A673 (cell line): ENCODE data around the gene GET3. TPM values are rescaled to one million over a fixed set of nuclear protein-coding genes. Genes with fewer than 3 reads are reported as not detected.

Experiments
- BruUV-seq: library from RNA; stranded (reverse); fragments of 400-500 nt; replicated peaks from 2 replicates; lab custom pipeline; 2021; lab: Mats Ljungman, UMichigan
- CTCF ChIA-PET: fragments of 300-600 bp; sonication (Branson Sonifier 250); formaldehyde crosslinking; loops from one replicate; lab custom pipeline; 2022; ENCODE audit warnings: antibody characterized with exemption; lab: Charles Lee
- POLR2A ChIA-PET: fragments of 300-600 bp; sonication (Branson Sonifier 250); formaldehyde crosslinking; loops from one replicate; lab custom pipeline; 2022; ENCODE audit warnings: antibody characterized with exemption; ENCODE audit not compliant: low non-redundant PET; lab: Charles Lee
- DNase-seq: peaks from one replicate; pipeline ENCODE4 v3.0.0-alpha.2; 2015; ENCODE audit warnings: low spot score
- H3K27ac ChIP-seq: fragments of 200-600 bp; sonication (generic); 2 replicates; pipeline ENCODE4 v1.5.1; 2016; ENCODE audit warnings: mixed run types, low read depth, mild to moderate bottlenecking, mixed read lengths, antibody characterized with exemption, low read length; ENCODE audit not compliant: poor library complexity, severe bottlenecking
- H3K27me3 ChIP-seq: fragments of 200-600 bp; sonication (generic); replicated peaks from 2 replicates; pipeline ENCODE4 v1.6.1; 2017; ENCODE audit warnings: mixed run types, low read depth, mild to moderate bottlenecking, mixed read lengths, antibody characterized with exemption, low read length; ENCODE audit not compliant: insufficient read depth, poor library complexity
- H3K36me3 ChIP-seq: fragments of 200-600 bp; sonication (generic); 2 replicates; pipeline ENCODE4 v1.6.1; 2016; ENCODE audit warnings: mixed run types, mild to moderate bottlenecking, mixed read lengths, antibody characterized with exemption, low read length; ENCODE audit not compliant: insufficient read depth, poor library complexity, severe bottlenecking
- H3K4me1 ChIP-seq: fragments of 200-600 bp; sonication (generic); 2 replicates; pipeline ENCODE4 v1.6.1; 2017; ENCODE audit warnings: mixed run types, mild to moderate bottlenecking, mixed read lengths, antibody characterized with exemption, low read length; ENCODE audit not compliant: insufficient read depth, poor library complexity, severe bottlenecking
- H3K4me3 ChIP-seq: fragments of 200-600 bp; sonication (generic); 2 replicates; pipeline ENCODE4 v1.5.1; 2016; ENCODE audit warnings: low read depth, mixed run types, mild to moderate bottlenecking, mixed read lengths, low read length; ENCODE audit not compliant: poor library complexity, severe bottlenecking
- H3K9me3 ChIP-seq: fragments of 200-600 bp; sonication (generic); 2 replicates; pipeline ENCODE4 v1.6.1; 2016; ENCODE audit warnings: mixed run types, low read depth, mild to moderate bottlenecking, mixed read lengths, antibody characterized with exemption, low read length; ENCODE audit not compliant: poor library complexity, severe bottlenecking
- CTCF ChIP-seq: fragments of 300-800, 200-600 bp; sonication (generic); conservative IDR thresholded peaks from 2 replicates; pipeline ENCODE4 v1.5.1; 2017; ENCODE audit warnings: low read depth, mild to moderate bottlenecking, antibody characterized with exemption, low read length, moderate library complexity, mixed read lengths
- EZH2 ChIP-seq: fragments of 200-600 bp; sonication (generic); IDR thresholded peaks from 2 replicates; pipeline ENCODE4 v1.6.1; 2017; ENCODE audit warnings: borderline replicate concordance, low read depth, mild to moderate bottlenecking, mixed read lengths, antibody characterized with exemption, low read length; ENCODE audit not compliant: poor library complexity, severe bottlenecking
- intact Hi-C: fragments of 100-400 bp; cut with micrococcal nuclease; formaldehyde crosslinking; loops from one replicate; pipeline ENCODE4 v1.10.0; 2022; ENCODE audit not compliant: unreplicated experiment
- total RNA-seq: library from RNA; stranded (reverse); gene quantifications from 2 replicates; pipeline ENCODE4 v1.2.3, GENCODE V29; 2021

GET3 gene
- total RNA-seq, 1 experiment from 2014 or later = 91.7 TPM

- Histone ChIP-seq H3K27ac (no peak overlapping the region), H3K4me3 (no peak overlapping the region), H3K4me1 (peaks cover 2% of the 10 kb centered on the region), H3K9me3 (no peaks in the 10 kb centered on the region), H3K27me3 (no peaks in the 10 kb centered on the region), H3K36me3 (peaks cover 45% of the 10 kb centered on the region)
- intact Hi-C loops = no loop called here
- TF ChIP-seq EZH2 (no peak), CTCF (no peak)
- no TSS peak for BruUV-seq
- POLR2A ChIA-PET = no interaction called here
- DNase-seq = no peak
- CTCF ChIA-PET = interaction anchor here (0.7 kb wide), 2 partner anchors 33 to 122 kb away, joined by 3 read pairs; no protein-coding TSS in a partner anchor
These were observed 9.4 kb upstream of the GET3 start for GRCh38 chr19:12727745-12728433.

GRCh38 chr19:12730064-12730463 lies 7.2 kb upstream of the GET3 start:
- no TSS peak for BruUV-seq
- DNase-seq = no peak
- POLR2A ChIA-PET = no interaction called here
- peaks cover 45% of the 10 kb centered on the region for H3K36me3 ChIP-seq
- H3K27ac ChIP-seq = no peak overlapping the region
- H3K27me3 ChIP-seq = no peaks in the 10 kb centered on the region
- H3K4me1 ChIP-seq = peaks cover 9% of the 10 kb centered on the region
- CTCF ChIA-PET = no interaction called here
- intact Hi-C loops = no loop called here
- no peaks in the 10 kb centered on the region for H3K9me3 ChIP-seq
- TF ChIP-seq EZH2 (no peak), CTCF (no peak)
- H3K4me3 ChIP-seq = no peak overlapping the region

- ChIA-PET CTCF (no interaction called here), POLR2A (no interaction called here)
- Histone ChIP-seq H3K4me3 (no peak overlapping the region), H3K9me3 (no peaks in the 10 kb centered on the region), H3K36me3 (peaks cover 45% of the 10 kb centered on the region), H3K4me1 (peaks cover 13% of the 10 kb centered on the region), H3K27ac (peak overlapping the region; percentile 23), H3K27me3 (no peaks in the 10 kb centered on the region)
- TF ChIP-seq CTCF (no peak), EZH2 (no peak)
- intact Hi-C loops = no loop called here
- no TSS peak for BruUV-seq
- no peak for DNase-seq
These were observed 6.0 kb upstream of the GET3 start for GRCh38 chr19:12731337-12731736.
